CD4-positive, CD25-positive, alpha-beta regulatory T cell (primary cell): Measurements from ENCODE around the gene TMEM170A. TPM values are rescaled to one million over a fixed set of nuclear protein-coding genes. Genes with fewer than 3 reads are reported as not detected.

Source experiments
- ATAC-seq, 2 donors: fragments of 150-1000 bp; cut with Tn5 transposase; one replicate each; pipeline ENCODE4 v1.10.0; 2021; ENCODE audit warnings: low read depth in 2 of 2, moderate number of reproducible peaks in 2 of 2, moderate library complexity in 1 of 2
- DNase-seq, 3 donors: peaks; one replicate each; pipeline versions ENCODE4 v3.0.0 to v3.0.0-alpha.2; 2012 to 2022; ENCODE audit warnings: mixed read lengths in 1 of 3
- H3K27ac ChIP-seq: one replicate; pipeline ENCODE4 v1.7.0; 2013; ENCODE audit warnings: mild to moderate bottlenecking, low read length; ENCODE audit not compliant: insufficient read depth, poor library complexity, severe bottlenecking
- H3K27me3 ChIP-seq: one replicate; pipeline ENCODE4 v1.7.0; 2013; ENCODE audit warnings: low read length; ENCODE audit not compliant: control insufficient read depth, insufficient read depth
- H3K36me3 ChIP-seq: one replicate; pipeline ENCODE4 v1.7.0; 2013; ENCODE audit warnings: mild to moderate bottlenecking, low read length, moderate library complexity; ENCODE audit not compliant: control insufficient read depth, insufficient read depth
- H3K4me1 ChIP-seq: 2 replicates; pipeline ENCODE4 v1.7.0; 2013; ENCODE audit warnings: mild to moderate bottlenecking, low read length; ENCODE audit not compliant: insufficient read depth, control insufficient read depth, poor library complexity, severe bottlenecking
- H3K4me3 ChIP-seq: one replicate; pipeline ENCODE4 v1.7.0; 2013; ENCODE audit warnings: low read depth, mild to moderate bottlenecking, low read length, moderate library complexity
- H3K9me3 ChIP-seq, 2 experiments: 1 replicate in 1 of 2; 2 replicates in 1 of 2; pipeline ENCODE4 v1.7.0; 2013; ENCODE audit warnings: low read length in 2 of 2, mild to moderate bottlenecking in 1 of 2, moderate library complexity in 1 of 2; ENCODE audit not compliant: control insufficient read depth in 2 of 2
- H3K27ac Mint-ChIP-seq, 3 donors: one replicate each; pipeline ENCODE4 v1.8.0; 2020 to 2022; ENCODE audit warnings: mild to moderate bottlenecking in 3 of 3, mixed read lengths in 3 of 3, moderate library complexity in 2 of 3
- H3K27me3 Mint-ChIP-seq: one replicate; pipeline ENCODE4 v1.8.0; 2022; ENCODE audit warnings: mild to moderate bottlenecking, mixed read lengths
- H3K36me3 Mint-ChIP-seq: one replicate; pipeline ENCODE4 v1.8.0; 2020; ENCODE audit warnings: mixed read lengths
- H3K4me1 Mint-ChIP-seq, 4 donors: one replicate each; pipeline ENCODE4 v1.8.0; 2020 to 2022; ENCODE audit warnings: mixed read lengths in 4 of 4, mild to moderate bottlenecking in 1 of 4
- H3K4me3 Mint-ChIP-seq, 4 donors: one replicate each; pipeline ENCODE4 v1.8.0; 2020 to 2022; ENCODE audit warnings: mild to moderate bottlenecking in 4 of 4, mixed read lengths in 4 of 4, moderate library complexity in 3 of 4
- H3K9me3 Mint-ChIP-seq, 7 donors: one replicate each; pipeline ENCODE4 v1.8.0; 2020 to 2022; ENCODE audit warnings: mixed read lengths in 7 of 7, mild to moderate bottlenecking in 3 of 7, moderate library complexity in 2 of 7
- polyA plus RNA-seq, 4 donors: library from polyadenylated mRNA; unstranded; fragments of 300-500 nt; fragmentation: Illumina TruSeq; gene quantifications; one replicate each; pipeline ENCODE4 v1.2.3, GENCODE V29; 2021
- total RNA-seq: library from RNA; stranded (reverse); gene quantifications from one replicate; pipeline ENCODE4 v1.2.3, GENCODE V29; 2022

TMEM170A gene
- total and polyA plus RNA-seq, 5 donors from 2014 or later = 34.8 to 45.1 (median 40.0) TPM

- H3K27me3 ChIP-seq = peaks cover 6% of the 10 kb centered on the region
- no peaks in the 10 kb centered on the region for H3K9me3 ChIP-seq
- H3K4me1 ChIP-seq = no peaks in the 10 kb centered on the region
- DNase-seq (no peak), ATAC-seq (no peak)
- H3K27ac ChIP-seq = no peak overlapping the region
- H3K27ac Mint-ChIP-seq = no peak overlapping the region
- H3K27me3 Mint-ChIP-seq = peaks cover 19% of the 10 kb centered on the region
- H3K36me3 ChIP-seq = no peaks in the 10 kb centered on the region
- H3K4me3 Mint-ChIP-seq = no peak overlapping the region
- H3K4me1 Mint-ChIP-seq = no peaks in the 10 kb centered on the region
- no peak overlapping the region for H3K4me3 ChIP-seq
- H3K9me3 Mint-ChIP-seq = no peaks in the 10 kb centered on the region
- no peaks in the 10 kb centered on the region for H3K36me3 Mint-ChIP-seq
Measured at GRCh38 chr16:75486676-75487313, 22.3 kb upstream of the TMEM170A start.

- Mint-ChIP-seq H3K4me3 (no peak overlapping the region), H3K36me3 (no peaks in the 10 kb centered on the region), H3K9me3 (no peaks in the 10 kb centered on the region), H3K4me1 (no peaks in the 10 kb centered on the region), H3K27ac (no peak overlapping the region), H3K27me3 (peaks cover 19% of the 10 kb centered on the region)
- Histone ChIP-seq H3K36me3 (no peaks in the 10 kb centered on the region), H3K27me3 (peaks cover 6% of the 10 kb centered on the region), H3K27ac (no peak overlapping the region), H3K4me3 (no peak overlapping the region), H3K4me1 (no peaks in the 10 kb centered on the region), H3K9me3 (no peaks in the 10 kb centered on the region)
- ATAC-seq (no peak), DNase-seq (no peak)
Measured at GRCh38 chr16:75486014-75486675, 21.7 kb upstream of the TMEM170A start.

GRCh38 chr16:75485230-75486013 lies 20.9 kb upstream of the TMEM170A start:
- no peaks in the 10 kb centered on the region for H3K4me1 ChIP-seq
- ATAC-seq (no peak), DNase-seq (no peak)
- H3K4me1 Mint-ChIP-seq = no peaks in the 10 kb centered on the region
- H3K4me3 Mint-ChIP-seq = no peak overlapping the region
- H3K27me3 ChIP-seq = peaks cover 6% of the 10 kb centered on the region
- H3K9me3 Mint-ChIP-seq = peaks cover 0 to 3% (median 0%) of the 10 kb centered on the region in 7 donors
- no peak overlapping the region for H3K27ac Mint-ChIP-seq
- no peaks in the 10 kb centered on the region for H3K36me3 ChIP-seq
- peaks cover 19% of the 10 kb centered on the region for H3K27me3 Mint-ChIP-seq
- H3K36me3 Mint-ChIP-seq = no peaks in the 10 kb centered on the region
- no peaks in the 10 kb centered on the region for H3K9me3 ChIP-seq
- no peak overlapping the region for H3K27ac ChIP-seq
- no peak overlapping the region for H3K4me3 ChIP-seq

GRCh38 chr16:75483222-75483621 lies 18.7 kb upstream of the TMEM170A start:
- H3K4me1 ChIP-seq = no peaks in the 10 kb centered on the region
- H3K4me1 Mint-ChIP-seq = no peaks in the 10 kb centered on the region
- peaks cover 0 to 3% (median 0%) of the 10 kb centered on the region in 7 donors for H3K9me3 Mint-ChIP-seq
- no peak overlapping the region for H3K4me3 Mint-ChIP-seq
- DNase-seq (no peak), ATAC-seq (no peak)
- no peak overlapping the region for H3K27ac Mint-ChIP-seq
- peaks cover 14% of the 10 kb centered on the region for H3K27me3 Mint-ChIP-seq
- no peaks in the 10 kb centered on the region for H3K9me3 ChIP-seq
- H3K4me3 ChIP-seq = no peak overlapping the region
- no peaks in the 10 kb centered on the region for H3K36me3 Mint-ChIP-seq
- no peak overlapping the region for H3K27ac ChIP-seq
- H3K36me3 ChIP-seq = no peaks in the 10 kb centered on the region
- peaks cover 6% of the 10 kb centered on the region for H3K27me3 ChIP-seq

GRCh38 chr16:75482434-75483205 lies 18.1 kb upstream of the TMEM170A start:
- Histone ChIP-seq H3K27ac (no peak overlapping the region), H3K4me3 (no peak overlapping the region), H3K27me3 (peaks cover 6% of the 10 kb centered on the region), H3K9me3 (no peaks in the 10 kb centered on the region), H3K4me1 (no peaks in the 10 kb centered on the region), H3K36me3 (no peaks in the 10 kb centered on the region)
- no peak for DNase-seq
- Mint-ChIP-seq H3K4me3 (no peak overlapping the region), H3K9me3 (peaks cover 0 to 3% (median 0%) of the 10 kb centered on the region in 7 donors), H3K36me3 (no peaks in the 10 kb centered on the region), H3K27ac (no peak overlapping the region), H3K4me1 (no peaks in the 10 kb centered on the region), H3K27me3 (peaks cover 20% of the 10 kb centered on the region)
- ATAC-seq = no peak

GRCh38 chr16:75481475-75481874 lies 17.0 kb upstream of the TMEM170A start:
- ATAC-seq = no peak
- H3K27me3 Mint-ChIP-seq = peaks cover 20% of the 10 kb centered on the region

GRCh38 chr16:75479421-75479990 lies 15.0 kb upstream of the TMEM170A start:
- no peaks in the 10 kb centered on the region for H3K4me1 ChIP-seq
- no peaks in the 10 kb centered on the region for H3K27me3 ChIP-seq
- no peaks in the 10 kb centered on the region for H3K36me3 ChIP-seq
- no peak overlapping the region for H3K4me3 ChIP-seq
- ATAC-seq (no peak), DNase-seq (no peak)
- no peaks in the 10 kb centered on the region for H3K9me3 ChIP-seq
- Mint-ChIP-seq H3K4me1 (no peaks in the 10 kb centered on the region), H3K36me3 (no peaks in the 10 kb centered on the region), H3K27ac (no peak overlapping the region), H3K9me3 (peaks cover 0 to 3% (median 0%) of the 10 kb centered on the region in 7 donors), H3K4me3 (no peak overlapping the region), H3K27me3 (peaks cover 16% of the 10 kb centered on the region)
- H3K27ac ChIP-seq = no peak overlapping the region

More at GRCh38 chr16:75481475-75481874, 17.0 kb upstream of the TMEM170A start:
- H3K36me3 Mint-ChIP-seq = no peaks in the 10 kb centered on the region
- Histone ChIP-seq H3K4me3 (no peak overlapping the region), H3K36me3 (no peaks in the 10 kb centered on the region), H3K9me3 (no peaks in the 10 kb centered on the region), H3K27me3 (peaks cover 6% of the 10 kb centered on the region), H3K4me1 (no peaks in the 10 kb centered on the region), H3K27ac (no peak overlapping the region)
- H3K9me3 Mint-ChIP-seq = peaks cover 0 to 3% (median 0%) of the 10 kb centered on the region in 7 donors
- H3K27ac Mint-ChIP-seq = no peak overlapping the region
- H3K4me3 Mint-ChIP-seq = no peak overlapping the region
- no peak for DNase-seq
- no peaks in the 10 kb centered on the region for H3K4me1 Mint-ChIP-seq
